ENCODE results near the gene KCNIP3. TPM values are rescaled to one million over a fixed set of nuclear protein-coding genes. Genes with fewer than 3 reads are reported as not detected.

KCNIP3 gene
- total RNA-seq, 1 donor = not detected

DNA sequence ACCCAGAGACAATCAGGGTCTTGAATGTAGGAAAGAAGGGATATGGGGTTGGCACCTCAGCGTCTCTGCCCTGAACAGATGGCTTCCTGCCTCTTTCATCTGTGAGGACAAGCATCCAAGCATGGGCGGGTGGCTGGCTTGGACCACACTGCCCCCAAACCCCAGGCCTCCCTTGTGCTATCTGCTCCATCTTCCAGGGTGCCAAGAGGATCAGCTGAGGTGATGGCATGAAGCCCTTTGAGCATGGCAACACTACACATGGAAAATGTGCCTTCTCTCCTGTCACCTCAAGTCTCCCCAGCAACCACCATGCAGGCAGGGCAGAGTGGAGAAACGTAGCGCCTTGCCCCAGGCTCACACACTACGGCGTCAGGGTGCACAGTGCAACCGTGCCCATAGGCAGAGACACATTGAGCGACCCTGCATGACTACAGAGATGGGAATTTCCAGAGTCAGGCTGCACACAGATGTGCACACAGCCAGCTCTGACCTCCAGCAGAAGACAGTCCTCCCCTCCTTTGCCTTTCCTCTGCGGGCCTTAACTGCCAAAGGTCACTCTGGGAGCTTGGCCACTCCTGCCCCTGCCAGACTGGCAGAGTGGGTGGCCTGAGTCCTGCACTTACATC is 1.5 kb downstream of the KCNIP3 start:
- Histone ChIP-seq H3K4me3 (ENCODE audit: low read length) (no peak overlapping the region), H3K9me3 (ENCODE audit: low read depth, low read length) (no peaks in the 10 kb centered on the region), H3K4me1 (ENCODE audit: insufficient read depth, low read length) (no peaks in the 10 kb centered on the region), H3K27me3 (ENCODE audit: insufficient read depth, low read length) (no peaks in the 10 kb centered on the region)

DNA sequence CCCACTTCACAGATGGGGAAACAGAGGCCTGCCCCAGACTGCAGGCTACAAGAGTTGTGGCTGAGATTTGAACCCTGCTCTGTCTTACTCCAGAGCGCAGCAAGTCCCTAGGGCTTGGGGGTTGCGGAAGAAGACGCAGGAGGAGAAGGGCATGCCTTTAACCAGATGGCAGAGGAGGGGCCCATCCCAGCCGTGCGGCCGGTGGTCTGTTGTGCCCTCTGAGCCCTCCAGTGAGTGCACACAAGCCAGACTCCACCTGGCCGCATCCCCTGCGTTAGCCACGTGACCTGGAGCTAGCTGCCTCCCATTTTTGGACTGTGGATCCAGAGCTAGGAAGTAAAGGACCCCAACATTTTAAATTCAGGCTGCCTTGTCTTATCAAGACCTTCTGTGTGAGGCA is 2.8 kb downstream of the KCNIP3 start:
- no peak overlapping the region for H3K4me3 ChIP-seq (ENCODE audit: low read length)
- no peaks in the 10 kb centered on the region for H3K9me3 ChIP-seq (ENCODE audit: low read depth, low read length)
- H3K4me1 ChIP-seq (ENCODE audit: insufficient read depth, low read length) = no peaks in the 10 kb centered on the region
- H3K27me3 ChIP-seq (ENCODE audit: insufficient read depth, low read length) = no peaks in the 10 kb centered on the region

DNA sequence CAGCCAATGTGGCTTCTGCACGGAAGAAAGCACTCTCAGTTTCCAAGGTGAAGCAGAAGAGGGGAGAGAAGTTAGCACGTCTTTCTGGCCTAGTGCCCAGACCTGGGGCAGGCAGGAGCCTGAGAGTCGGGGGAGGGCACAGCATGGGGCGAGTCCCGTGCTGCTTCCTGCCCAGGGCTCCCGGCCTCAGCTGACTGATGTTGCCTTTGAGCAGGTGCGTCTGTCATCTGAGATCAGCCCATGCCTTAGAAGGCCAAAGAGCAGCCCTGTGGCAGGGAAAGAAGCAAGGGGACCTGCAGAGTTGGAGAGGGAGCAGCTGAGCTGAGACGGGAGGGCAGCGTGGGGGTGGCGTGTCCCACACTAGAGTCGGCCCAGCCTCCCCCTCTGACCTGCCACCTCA is 3.3 kb downstream of the KCNIP3 start:
- Histone ChIP-seq H3K4me3 (ENCODE audit: low read length) (no peak overlapping the region), H3K4me1 (ENCODE audit: insufficient read depth, low read length) (no peaks in the 10 kb centered on the region), H3K9me3 (ENCODE audit: low read depth, low read length) (no peaks in the 10 kb centered on the region), H3K27me3 (ENCODE audit: insufficient read depth, low read length) (no peaks in the 10 kb centered on the region)

DNA sequence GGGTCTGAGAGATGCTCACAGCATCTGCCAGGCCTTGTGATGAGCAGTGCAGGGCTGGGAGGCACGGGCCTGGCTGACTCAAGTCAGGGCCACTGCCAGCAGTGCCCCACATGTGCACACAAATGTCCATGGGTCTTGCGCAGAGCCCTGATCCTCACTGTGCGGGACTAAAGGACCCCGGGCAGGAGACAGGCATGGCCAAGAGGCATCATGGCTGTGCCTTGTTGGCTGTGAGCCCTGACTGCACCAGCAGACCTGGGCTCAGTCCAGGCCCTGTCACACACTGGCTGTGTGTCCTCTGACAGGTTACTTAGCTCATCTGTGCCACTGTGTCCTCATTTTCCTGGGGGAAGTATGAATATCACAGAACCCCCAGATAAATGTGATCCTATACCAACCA is 4.0 kb downstream of the KCNIP3 start:
- Histone ChIP-seq H3K9me3 (ENCODE audit: low read depth, low read length) (no peaks in the 10 kb centered on the region), H3K4me3 (ENCODE audit: low read length) (no peak overlapping the region), H3K4me1 (ENCODE audit: insufficient read depth, low read length) (no peaks in the 10 kb centered on the region), H3K27me3 (ENCODE audit: insufficient read depth, low read length) (no peaks in the 10 kb centered on the region)

DNA sequence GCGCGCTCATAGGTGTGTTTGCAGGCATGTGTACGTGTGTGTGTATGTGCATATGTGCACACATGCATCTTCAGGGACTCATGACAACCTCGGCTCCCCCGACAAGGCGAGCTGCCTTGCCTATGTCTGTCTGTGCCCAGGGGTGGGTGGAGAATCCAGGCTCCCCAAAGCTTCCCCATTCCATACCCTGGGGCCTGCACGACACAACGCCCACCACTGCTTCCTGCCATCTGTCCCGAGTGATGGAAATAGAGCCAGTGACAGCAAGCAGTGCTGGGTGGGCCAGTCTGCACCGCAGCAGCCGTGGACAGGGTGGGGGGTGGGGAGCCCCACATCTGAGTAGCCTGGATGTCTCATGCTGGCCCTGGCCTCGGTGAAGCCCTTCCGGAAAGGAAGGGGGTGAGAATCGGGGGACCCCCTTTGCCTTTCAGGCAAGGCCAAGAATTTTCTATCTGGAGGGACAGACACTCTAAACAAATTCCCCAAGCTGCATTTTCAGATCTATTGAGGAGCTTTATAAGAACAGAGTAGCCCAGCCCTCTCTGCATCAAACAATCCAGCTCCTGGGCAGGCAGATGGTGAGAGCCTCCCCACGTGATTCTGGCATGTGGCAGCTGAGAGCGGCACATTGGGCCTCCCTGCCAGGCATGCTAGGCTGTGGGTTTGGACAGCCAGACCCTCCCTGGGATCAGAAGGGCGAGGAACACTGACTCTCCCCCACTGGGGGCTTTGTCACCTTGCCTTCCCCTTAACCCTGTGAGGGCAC is 4.9 kb downstream of the KCNIP3 start:
- no peaks in the 10 kb centered on the region for H3K4me1 ChIP-seq (ENCODE audit: insufficient read depth, low read length)
- H3K27me3 ChIP-seq (ENCODE audit: insufficient read depth, low read length) = no peaks in the 10 kb centered on the region

DNA sequence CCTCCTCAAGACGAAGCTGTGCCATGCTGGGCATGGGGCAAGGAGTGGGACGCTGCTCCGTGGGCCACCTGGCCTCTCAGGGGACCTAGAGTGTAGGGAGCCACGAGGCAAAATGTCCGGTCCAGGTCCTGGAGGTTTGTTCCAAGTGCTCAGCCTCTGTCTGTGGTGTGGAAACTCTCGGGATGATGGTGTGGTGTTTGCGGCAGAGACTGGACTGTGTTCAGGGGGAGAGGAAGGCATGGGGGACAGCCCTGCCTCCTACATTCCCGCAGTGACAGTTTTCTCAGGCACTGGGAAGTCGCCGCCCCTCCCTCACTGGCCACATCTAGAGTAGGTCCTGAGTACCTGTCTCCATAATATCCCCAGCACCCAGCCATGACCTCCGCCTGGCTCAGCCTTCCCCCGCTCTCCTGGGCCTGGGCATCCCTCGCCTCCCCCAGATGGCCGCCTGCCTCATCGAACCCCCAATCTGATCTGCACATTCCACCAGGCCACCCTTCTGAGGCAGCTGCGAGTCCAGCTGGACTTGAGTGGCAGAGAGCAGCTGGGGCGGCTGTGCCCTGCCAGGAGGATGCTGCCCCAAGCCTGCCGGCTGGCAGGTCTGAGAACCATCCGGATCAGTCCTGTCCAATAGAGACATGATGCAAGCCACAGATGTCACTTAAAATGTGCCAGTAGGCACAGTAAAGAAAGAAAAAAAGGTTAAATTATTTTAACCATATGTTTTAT is 6.2 kb downstream of the KCNIP3 start:
- H3K4me1 ChIP-seq (ENCODE audit: insufficient read depth, low read length) = no peaks in the 10 kb centered on the region
- no peaks in the 10 kb centered on the region for H3K27me3 ChIP-seq (ENCODE audit: insufficient read depth, low read length)
- H3K4me3 ChIP-seq (ENCODE audit: low read length) = no peak overlapping the region
- H3K9me3 ChIP-seq (ENCODE audit: low read depth, low read length) = no peaks in the 10 kb centered on the region

More for the DNA sequence above, 4.9 kb downstream of the KCNIP3 start:
- no peak overlapping the region for H3K4me3 ChIP-seq (ENCODE audit: low read length)
- H3K9me3 ChIP-seq (ENCODE audit: low read depth, low read length) = no peaks in the 10 kb centered on the region

DNA sequence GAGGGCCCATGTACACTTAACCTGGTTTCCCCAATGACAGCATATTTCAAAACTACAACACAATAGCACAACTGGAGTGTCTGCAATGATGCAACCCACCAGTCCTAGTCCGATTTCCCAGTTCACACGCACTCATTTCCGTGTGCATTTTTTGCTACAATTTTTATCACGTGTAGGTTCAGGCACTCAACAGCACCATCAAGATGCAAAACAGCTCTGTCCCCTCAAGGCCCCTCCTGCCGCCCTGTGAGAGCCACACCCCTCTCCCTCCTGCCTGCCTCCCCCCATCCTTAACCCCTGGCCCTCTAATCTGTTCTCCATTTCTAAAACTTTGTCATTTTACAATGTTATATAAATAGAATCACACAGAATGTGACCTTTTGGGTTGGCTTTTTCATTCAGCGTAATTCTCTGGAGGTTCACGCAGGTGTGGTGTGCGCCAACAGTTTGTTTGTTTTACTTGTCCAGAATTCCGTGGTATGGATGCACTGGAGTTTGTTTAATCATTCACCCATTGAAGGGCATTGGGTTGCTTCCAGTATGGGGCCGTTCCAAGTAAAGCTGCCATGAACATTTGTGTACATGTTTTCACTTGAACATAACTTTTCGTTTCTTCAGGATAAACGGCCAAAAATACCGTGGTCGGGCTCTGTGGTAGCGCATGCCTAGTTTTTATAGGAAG is 8.4 kb downstream of the KCNIP3 start:
- no peaks in the 10 kb centered on the region for H3K27me3 ChIP-seq (ENCODE audit: insufficient read depth, low read length)
- H3K4me3 ChIP-seq (ENCODE audit: low read length) = no peak overlapping the region
- H3K4me1 ChIP-seq (ENCODE audit: insufficient read depth, low read length) = no peaks in the 10 kb centered on the region
- no peaks in the 10 kb centered on the region for H3K9me3 ChIP-seq (ENCODE audit: low read depth, low read length)

DNA sequence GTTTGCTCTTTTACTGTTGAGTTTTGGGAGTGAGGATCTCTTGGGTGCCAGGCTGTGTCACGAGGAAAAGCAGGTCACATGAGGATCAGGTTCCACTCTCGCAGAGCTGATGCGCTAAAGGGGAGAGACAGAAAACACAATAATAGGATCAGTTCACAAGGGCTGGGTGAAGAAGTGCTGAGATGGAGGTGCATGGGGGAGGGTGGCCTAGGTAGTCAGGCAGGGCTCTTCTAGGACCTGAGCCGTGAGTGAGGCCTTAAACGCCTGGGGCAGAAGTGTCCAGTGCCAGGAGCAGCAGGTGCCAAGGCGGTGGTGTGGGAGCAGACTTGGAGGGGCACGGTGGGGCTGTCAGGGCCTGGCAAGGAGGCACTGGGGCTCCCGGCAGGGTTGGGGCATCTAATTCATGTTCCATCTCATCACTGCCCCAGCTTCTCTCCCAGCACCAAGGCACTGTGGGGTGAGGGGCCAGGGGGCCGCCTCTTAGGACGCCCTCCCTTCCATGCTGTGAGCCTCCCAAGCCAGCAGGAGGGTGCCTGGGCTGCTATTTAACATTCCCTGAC is 9.3 kb downstream of the KCNIP3 start:
- H3K4me1 ChIP-seq (ENCODE audit: insufficient read depth, low read length) = no peaks in the 10 kb centered on the region
- no peaks in the 10 kb centered on the region for H3K27me3 ChIP-seq (ENCODE audit: insufficient read depth, low read length)
- no peaks in the 10 kb centered on the region for H3K9me3 ChIP-seq (ENCODE audit: low read depth, low read length)
- no peak overlapping the region for H3K4me3 ChIP-seq (ENCODE audit: low read length)

DNA sequence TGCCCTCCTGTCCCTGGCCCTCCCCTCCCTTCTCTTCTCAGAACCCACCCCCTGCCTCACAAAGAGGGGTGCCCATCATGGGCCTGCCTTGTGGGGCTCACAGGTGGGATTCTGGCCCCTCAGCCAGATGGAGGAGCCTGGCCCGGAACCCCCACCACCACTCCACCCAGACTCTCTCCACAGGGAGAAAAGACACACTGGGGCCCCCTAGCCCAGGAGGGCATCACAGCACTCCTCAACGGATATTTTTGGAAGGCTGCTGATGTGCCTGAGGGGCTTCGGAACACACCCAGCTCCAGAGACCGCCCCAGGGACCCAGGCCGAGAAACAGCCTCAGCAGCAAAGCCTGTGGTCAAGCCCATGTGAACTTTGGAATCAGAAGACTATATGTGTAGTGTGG is 9.9 kb downstream of the KCNIP3 start:
- Histone ChIP-seq H3K9me3 (ENCODE audit: low read depth, low read length) (no peaks in the 10 kb centered on the region), H3K4me1 (ENCODE audit: insufficient read depth, low read length) (no peaks in the 10 kb centered on the region), H3K27me3 (ENCODE audit: insufficient read depth, low read length) (no peaks in the 10 kb centered on the region), H3K4me3 (ENCODE audit: low read length) (no peak overlapping the region)

DNA sequence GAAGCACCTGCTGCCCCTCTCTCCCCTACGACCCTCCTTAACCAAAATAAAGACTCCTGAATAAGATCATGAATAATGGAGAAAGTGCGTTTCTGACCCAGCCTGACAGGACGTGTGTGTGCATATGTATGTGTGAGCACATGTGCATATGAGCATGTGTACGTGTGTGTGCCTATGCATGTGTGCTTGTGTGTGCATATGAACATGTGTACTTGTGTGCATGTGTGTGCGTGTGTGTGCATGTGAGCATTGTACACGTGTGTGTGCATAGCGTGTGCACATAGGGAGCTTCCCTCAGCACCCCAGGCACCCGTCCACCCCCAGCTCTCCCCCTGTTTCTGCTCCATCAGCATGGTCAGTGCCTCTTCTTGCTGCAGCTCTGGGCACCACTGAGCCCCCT is 10.7 kb downstream of the KCNIP3 start:
- no peaks in the 10 kb centered on the region for H3K4me1 ChIP-seq (ENCODE audit: insufficient read depth, low read length)
- H3K4me3 ChIP-seq (ENCODE audit: low read length) = no peak overlapping the region

DNA sequence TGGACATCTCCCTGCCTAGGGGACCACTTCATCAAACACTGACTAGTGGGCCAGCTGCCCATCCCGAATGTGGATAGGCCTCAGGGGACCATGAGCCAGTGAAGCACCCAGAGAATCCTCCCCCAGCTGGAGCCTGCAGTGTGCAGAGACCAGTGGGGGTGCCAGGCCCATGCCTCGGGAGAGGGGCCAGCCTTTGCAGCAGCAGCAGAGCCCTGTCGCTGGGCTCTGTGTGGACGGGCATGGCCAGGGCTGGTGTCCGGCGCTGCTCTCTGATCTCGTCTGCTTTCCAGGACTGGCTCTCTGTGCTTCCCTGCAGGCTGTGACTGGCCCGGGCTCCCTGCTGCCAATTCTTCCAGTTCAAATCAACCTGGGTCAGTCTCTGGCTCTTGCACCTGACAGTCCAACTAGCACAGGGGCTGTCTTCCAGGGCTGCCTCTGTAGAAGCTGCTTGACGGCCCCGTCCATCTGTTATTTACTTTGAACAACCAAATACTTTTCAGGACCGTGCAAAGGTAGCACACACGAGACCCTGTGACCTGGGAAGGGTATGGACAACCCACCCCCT is 11.4 kb downstream of the KCNIP3 start:
- Histone ChIP-seq H3K4me1 (ENCODE audit: insufficient read depth, low read length) (no peaks in the 10 kb centered on the region), H3K27me3 (ENCODE audit: insufficient read depth, low read length) (no peaks in the 10 kb centered on the region), H3K4me3 (ENCODE audit: low read length) (no peak overlapping the region), H3K9me3 (ENCODE audit: low read depth, low read length) (no peaks in the 10 kb centered on the region)

More for the DNA sequence above, 10.7 kb downstream of the KCNIP3 start:
- Histone ChIP-seq H3K27me3 (ENCODE audit: insufficient read depth, low read length) (no peaks in the 10 kb centered on the region), H3K9me3 (ENCODE audit: low read depth, low read length) (no peaks in the 10 kb centered on the region)

DNA sequence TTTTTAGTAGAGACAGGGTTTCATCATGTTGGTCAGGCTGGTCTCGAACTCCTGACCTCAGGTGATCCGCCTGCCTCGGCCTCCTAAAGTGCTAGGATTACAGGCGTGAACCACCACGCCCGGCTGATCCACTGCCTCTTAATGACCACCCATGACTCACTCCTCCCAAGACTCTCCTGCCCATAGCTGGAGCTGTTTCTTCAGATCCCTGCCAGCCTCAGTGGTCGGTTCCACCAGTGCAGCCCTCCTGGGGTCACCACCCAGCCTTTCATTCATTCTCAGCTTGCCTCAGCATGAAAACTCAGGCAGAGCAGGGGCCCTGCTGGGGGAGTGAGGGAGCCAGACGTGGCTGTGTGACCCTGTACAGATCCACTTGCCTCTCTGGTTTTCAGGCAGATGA is 12.5 kb downstream of the KCNIP3 start:
- no peak overlapping the region for H3K4me3 ChIP-seq (ENCODE audit: low read length)
- H3K27me3 ChIP-seq (ENCODE audit: insufficient read depth, low read length) = no peaks in the 10 kb centered on the region
- no peaks in the 10 kb centered on the region for H3K4me1 ChIP-seq (ENCODE audit: insufficient read depth, low read length)
- no peaks in the 10 kb centered on the region for H3K9me3 ChIP-seq (ENCODE audit: low read depth, low read length)

DNA sequence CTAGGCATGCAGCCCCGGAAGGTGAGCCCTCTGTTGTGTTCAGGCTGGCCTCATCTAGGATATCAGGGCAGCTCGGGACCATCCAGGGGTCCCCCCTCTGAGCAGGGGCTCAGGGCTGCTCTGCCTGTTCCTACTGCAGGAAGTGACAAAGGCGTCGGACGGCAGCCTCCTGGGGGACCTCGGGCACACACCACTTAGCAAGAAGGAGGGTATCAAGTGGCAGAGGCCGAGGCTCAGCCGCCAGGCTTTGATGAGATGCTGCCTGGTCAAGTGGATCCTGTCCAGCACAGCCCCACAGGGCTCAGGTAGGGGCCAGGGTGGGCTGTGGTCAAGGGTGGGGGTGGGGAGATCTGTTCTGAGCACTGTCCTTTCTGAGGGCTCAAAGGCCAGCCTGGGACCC is 13.1 kb downstream of the KCNIP3 start:
- Histone ChIP-seq H3K27me3 (ENCODE audit: insufficient read depth, low read length) (no peaks in the 10 kb centered on the region), H3K9me3 (ENCODE audit: low read depth, low read length) (no peaks in the 10 kb centered on the region)

DNA sequence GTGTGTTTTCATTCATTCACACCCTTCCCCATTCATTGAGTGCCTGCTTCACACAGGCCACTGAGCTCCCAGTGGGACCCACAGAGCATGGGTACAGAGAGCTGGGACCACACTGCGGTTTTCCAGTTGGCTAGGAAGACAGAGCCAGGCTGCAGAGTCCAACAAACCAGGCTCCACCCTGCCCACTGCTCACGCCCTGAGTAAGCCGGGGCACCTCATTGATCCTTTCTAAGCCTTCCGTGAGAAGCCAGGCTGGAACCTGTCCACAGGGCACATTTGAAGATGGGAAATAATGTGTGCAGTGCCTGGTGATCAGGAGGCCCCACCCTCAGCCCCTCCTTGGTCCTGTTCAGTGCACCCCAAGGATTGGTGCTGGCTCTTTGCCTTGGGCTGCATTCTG is 13.5 kb downstream of the KCNIP3 start:
- H3K27me3 ChIP-seq (ENCODE audit: insufficient read depth, low read length) = no peaks in the 10 kb centered on the region
- no peaks in the 10 kb centered on the region for H3K4me1 ChIP-seq (ENCODE audit: insufficient read depth, low read length)
- H3K9me3 ChIP-seq (ENCODE audit: low read depth, low read length) = no peaks in the 10 kb centered on the region
- H3K4me3 ChIP-seq (ENCODE audit: low read length) = no peak overlapping the region

More for the DNA sequence above, 13.1 kb downstream of the KCNIP3 start:
- Histone ChIP-seq H3K4me1 (ENCODE audit: insufficient read depth, low read length) (no peaks in the 10 kb centered on the region), H3K4me3 (ENCODE audit: low read length) (no peak overlapping the region)

Data from mononuclear cell (primary cell).